ENCODE data around the gene TMEM184B.

TMEM184B gene

DNA sequence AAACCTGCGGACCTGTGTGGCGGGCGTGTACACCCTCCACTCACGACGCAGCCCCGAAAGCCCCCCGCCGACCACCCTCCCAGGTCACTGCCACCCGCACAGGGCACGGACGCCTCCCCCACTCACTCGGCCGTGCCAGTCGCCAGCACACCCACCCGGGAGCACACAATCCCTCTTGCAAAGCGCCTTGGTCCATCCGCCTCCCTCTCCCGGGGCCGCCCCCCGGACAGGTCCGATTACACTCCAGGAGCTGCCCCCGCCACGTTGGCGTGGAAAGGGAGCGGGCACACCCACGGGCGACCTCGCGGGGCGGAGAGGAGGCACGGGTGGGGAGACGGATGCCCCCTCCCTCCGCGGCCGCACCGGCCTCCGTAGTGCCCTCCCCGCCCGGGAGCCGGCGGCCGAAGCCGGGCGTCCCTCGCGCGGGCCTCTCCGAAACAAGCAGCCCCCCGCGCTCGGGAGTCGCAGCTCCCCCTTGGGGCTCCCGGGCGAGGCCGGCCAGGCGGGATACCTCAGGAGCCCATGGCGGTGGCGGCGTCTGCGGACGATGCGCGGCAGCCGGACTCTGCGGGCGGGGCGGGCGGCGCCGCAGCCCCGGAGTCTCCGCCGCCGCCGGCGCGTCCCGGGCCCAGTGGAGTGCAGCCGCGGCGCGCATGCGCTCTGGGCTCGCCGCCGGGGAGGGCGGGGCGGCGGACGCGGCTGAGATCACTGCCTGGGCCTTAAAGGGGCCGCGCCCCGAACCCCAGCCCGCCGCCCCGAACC lies at the start of gene TMEM184B:
Gene TMEM184B (minus strand): TSS at position 638 of the 762 bp plus-strand sequence. CDS start 25,049 bp downstream, outside the sequence.
- peak; percentile 50 to 61 for DNase-seq

DNA sequence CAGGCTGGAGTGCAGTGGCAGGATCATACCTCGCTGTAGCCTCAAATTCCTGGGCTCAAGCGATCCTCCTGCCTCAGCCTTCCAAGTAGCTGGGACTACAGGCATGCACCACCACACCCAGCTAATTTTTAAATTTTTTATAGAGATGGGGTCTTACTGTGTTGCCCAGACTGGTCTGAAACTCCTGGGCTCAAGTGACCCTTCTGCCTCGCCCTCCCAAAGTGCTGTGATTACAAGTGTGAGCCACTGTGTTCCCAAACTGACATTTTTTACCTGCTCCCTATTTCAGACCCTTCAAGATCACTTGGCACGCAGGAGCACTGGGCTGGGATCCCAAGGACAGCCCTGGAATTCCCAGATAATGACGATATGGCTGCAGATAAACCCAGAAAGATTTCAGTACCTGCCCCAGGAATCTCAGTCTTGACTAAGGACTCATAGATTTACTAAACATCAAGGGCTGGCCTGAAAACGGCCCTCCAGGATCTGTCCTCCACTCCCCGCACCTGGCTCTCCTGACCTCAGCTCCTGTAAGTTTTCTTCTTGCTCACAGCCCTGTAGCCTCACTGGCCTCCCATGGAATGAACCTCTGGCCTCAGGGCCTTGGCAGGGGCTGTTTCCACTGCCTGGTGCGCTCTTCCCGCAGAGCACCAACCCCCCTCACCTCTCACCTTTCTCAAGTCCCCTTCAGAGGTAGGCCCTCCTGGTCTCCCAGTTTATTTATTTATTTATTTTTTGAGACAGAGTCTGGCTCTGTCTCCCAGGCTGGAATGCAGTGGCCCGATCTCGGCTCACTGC lies 48.0 kb upstream of the TMEM184B start:
- no peak for DNase-seq

DNA sequence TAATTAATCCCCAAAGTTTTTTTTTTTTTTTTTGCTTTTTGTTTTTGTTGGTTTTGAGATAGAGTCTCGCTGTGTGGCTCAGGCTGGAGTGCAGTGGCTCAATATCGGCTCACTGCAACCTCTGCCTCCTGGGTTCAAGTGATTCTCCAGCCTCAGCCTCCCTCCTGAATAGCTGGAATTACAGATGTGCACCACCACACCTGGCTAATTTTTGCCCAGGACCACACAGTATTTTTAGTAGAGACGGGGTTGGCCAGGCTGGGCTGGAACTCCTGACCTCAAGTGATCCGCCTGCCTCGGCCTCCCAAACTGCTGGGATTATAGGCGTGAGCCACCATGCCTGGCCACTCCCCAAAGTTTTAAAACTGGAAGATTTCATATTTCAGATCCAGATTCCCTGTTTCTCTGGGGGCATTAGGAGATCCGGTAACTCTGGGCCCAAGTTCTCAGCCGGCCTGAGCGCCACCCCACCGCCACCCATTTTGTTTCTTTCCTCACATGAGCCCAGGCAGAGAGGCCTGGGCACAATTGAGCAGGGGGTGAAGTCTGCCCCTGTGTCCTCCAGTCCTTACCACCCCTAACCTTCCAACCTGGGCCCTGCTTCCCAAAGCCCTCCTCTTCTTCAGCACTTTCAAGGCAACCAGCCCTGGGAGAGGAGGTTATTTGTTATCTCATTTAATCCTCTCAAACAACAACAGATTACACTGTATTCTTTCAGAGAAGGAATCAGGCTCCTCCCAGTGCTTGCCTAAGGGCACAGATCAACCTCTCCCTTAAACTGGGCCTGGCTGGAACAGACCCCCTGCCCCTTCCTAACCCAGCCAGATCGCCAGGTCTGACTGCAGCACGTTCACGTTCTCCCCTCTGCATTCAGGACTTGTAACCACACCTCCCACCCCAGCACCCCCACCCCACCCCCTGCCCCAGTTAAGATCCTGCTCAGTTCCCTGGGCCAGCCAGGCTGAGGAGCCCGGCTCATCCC lies 46.3 kb upstream of the TMEM184B start:
- DNase-seq = no peak

DNA sequence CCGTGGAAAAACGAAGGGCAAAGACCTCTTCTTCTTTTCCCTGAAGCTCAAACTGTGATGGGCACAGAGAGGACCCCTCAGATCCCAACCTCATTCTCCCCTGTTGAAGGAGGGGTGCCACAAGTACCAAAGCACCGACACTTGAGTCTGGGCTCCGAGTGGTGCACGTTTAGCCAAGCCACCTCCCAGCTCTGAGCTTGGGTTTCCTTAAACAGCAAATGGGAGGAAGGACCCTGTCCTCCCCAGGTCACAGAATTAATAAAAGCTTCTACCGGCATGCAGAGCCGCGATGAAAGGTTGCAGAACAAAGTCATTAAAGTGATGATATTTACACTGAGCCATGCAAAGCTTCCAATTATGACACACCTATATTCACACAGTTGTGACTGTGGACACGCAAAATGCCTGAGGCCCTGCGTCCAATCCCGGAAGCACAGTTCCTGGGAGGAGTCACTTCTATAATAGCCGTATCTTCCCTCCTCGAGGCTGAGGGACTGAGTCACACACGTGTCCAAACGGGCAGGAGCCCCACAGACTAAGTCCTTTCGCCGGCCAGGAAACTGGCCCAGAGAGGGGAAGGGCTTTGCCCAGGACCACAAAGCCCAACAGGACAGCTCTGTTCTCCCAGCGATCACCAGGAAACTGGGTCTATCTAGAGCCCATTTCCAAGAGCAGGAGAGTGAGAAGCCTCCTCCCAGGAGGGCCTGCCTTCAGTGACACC lies 45.3 kb upstream of the TMEM184B start:
- DNase-seq = peak; percentile 59 to 63

DNA sequence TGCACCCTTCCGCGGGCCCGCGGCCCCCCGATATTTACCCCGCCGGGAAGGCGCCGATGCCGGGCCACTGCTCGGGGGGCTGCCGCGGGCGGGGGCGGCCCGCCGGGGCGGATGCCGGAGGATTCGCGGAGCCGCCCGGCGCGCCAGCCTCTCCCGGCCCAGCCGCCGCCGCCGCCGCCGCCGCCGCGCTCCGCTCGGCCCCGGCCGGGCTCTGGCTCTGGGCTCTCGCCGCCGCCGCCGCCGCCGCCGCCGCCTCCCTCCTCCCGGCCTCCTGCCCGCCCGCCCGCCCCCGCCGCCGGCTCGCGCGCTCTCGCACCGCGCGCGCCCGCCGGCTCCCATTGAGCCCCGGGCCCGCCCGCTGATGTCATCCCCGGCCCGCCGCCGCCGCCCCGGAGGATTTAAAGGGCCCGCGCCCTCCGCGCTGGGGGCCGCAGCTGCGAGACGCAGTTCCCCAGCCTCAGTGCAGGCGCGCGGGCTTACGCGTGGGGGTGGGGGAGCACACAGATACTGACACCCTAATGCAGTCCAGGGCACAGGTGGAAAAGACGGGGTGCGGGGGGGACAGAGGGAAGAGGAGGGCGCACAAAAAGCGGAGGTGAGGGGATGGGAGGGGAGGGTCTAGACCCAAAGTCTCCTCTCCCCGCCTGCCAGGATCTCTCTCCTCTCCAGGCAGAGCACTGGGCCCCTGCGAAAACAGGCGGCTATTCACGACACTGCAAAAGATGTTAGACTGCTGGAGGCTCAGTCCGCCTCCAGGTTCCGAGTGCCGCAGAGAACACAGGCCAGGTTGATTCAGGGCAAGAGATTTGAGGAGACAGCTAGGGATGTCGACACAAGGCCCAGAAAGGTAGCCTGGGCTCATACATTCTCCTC lies 44.5 kb upstream of the TMEM184B start, which contains the start of gene CSNK1E:
Gene CSNK1E (minus strand): TSS at position 312 of the 873 bp plus-strand sequence. CDS start 3,276 bp downstream, outside the sequence.
- DNase-seq = peak in 1 of 2 experiments; percentile 28

DNA sequence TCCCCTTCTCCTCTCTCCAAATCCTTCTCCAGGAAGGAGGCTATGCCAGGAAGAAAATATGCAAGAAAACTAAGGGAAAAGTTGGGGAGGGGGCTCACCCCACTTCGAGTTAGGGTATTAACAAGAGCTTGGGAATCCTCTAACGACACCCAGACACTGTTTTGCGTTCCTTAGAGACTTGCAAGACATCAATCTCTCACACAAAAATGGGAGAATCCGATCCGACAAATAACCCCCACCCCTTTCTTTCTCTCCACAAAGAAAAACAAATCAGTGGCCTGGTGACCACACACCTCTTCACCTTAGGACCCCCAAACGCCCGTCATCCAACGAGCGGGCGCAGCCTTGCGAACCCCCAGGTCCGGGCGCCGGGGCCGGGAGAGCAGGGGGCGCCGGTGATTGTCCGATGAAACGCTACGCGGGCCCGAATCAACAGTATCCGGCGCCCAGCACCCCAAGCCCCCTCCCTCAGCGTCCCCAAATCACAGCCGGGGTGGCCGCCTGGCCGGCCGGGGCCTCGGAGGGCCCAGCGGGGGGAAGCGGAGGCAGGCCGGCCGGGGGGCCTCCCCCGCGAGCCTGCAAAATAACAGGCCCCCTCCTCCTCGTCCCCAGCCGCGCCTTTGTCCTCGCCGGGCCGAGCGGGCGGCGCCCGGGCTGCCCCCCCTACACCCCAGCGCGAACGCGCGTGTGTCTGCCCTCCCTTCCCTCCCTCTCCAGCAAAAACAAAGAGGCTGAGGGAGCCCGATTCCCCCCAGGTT lies 43.7 kb upstream of the TMEM184B start:
- peak in 1 of 2 experiments; percentile 16 for DNase-seq

DNA sequence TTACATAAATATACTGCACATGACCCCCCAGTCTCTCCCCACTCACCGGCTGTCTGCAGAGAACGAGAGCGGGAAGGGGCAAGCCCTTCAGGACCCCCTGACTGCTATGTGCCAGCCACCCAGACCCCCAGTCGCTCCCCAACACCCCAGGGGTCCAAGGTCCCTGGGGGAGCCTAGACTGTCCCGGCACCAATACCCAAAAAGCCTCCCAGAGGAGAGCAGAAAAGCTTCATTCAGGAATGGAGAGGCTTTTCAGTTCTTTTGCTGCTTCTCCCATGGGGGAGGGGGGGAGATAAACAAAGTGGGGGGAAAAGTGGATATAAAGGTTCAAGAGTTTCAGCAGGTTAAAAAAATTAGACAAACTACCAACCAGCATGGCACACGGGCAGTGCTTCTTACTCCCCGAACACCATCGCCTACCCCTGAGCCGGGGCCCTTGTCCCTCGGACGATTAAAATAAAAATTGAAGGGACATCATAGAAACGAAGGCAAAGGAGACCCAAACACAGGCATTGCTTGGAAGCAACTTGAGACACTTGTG lies 43.1 kb upstream of the TMEM184B start:
- DNase-seq = peak in 1 of 2 experiments; percentile 38

DNA sequence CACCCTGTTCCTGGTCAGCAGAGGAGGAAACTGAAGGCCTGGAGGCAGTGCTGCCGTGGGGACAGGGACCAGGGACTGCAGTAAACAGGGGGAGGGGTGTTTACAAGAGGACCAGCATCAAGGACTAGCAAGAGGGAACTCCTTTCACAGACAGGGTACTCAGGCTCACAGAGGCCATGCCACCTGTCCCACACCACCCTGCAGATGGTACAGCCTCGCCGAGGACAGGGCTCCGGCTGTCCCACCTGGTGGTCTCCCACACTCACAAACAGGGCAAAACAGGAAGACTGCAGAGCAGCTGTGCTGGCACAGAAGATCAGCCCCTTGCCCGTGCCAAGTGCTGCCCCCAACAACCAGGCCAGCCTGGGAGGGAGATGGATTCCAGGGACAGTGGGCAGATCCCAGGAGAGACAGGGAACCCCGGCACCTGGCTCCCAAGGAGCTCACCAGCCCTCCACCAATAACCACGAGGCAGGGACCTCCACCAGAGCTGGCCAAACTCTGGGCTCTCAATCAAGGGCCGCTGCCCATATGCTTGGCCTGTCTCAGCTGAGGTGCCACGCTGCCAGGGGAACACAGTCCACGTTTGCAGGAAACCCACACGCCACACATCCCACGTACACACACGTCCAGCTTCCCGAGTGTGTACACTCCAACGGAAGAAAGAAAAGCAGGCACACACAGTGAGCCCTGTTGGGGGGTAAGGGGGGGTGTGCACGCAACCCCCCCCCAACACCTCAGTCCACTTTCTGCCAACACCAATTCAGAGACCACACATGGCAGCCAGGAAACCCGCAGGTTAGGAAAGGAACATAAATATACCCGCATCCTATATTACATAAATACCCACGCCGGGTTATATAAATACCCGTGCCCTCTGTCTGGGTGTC lies 42.4 kb upstream of the TMEM184B start:
- DNase-seq = peak in 1 of 2 experiments; percentile 6

DNA sequence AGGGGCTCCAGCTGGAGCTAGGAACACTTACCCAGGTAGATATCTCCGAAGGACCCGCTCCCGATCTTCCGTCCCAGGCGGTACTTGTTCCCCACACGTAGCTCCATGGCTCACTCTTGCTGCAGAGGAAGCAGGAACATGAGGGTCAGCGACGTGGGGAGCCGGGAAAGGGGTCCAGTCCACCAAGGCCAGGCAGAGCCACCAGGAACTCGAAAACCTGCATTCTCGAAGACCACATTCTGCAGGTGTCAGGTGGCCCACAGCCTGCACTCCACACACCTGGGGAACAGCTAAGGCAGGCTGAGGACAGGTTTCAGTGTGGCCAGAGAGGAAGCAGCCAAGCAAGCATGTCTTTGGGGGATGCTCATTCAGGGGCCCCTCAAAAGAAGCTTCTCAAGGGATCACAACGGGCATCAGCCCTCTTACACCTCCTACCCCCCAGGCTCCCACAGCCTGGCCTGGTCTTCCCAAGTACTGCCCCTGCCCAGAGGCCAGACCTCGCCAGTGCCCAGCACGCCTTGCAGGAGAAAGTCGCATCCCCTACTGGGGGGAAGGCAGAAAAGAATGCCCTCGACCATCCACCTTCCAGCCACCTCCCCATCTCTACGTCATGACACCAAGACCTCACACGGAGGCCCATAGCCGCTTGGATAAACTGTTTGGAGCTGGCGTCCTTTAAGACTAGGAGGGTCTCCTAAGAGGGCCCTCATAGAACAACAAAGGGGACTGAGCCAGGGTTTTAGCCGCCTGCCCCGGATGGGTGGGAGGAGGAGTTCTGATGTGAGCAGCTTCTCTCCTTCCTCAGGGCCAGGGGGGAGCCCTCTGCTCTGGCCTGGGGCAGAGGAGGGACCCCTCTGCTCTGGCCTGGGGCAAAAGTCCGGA lies 41.5 kb upstream of the TMEM184B start:
- DNase-seq = no peak

DNA sequence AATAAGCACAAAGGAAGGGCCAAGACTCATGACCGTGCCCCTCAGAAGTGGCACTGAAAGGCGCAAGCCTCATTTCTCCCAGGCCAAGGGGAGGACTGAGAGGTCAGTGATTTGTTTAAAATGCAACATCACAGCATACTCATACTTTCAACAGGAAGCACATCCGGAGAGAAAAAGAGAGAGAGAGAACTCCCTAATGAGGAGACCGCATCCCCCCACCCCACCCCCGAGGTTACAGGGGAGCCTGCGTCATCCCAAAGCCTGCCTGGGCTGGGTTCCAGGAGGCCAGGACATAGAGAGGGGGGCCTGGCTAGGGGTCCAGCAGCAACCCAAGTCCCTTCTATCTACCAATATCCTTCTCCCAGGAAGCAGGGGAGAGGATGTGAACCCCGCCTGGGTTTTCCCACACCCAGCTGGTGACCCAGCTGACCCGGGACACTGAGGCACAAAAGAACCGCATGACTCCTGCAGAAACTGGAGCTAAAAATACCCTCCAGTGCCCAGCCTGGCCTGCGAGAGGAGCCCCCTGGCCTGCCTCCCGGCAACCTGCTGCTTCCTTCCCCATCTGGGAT lies 40.7 kb upstream of the TMEM184B start:
- DNase-seq = no peak

DNA sequence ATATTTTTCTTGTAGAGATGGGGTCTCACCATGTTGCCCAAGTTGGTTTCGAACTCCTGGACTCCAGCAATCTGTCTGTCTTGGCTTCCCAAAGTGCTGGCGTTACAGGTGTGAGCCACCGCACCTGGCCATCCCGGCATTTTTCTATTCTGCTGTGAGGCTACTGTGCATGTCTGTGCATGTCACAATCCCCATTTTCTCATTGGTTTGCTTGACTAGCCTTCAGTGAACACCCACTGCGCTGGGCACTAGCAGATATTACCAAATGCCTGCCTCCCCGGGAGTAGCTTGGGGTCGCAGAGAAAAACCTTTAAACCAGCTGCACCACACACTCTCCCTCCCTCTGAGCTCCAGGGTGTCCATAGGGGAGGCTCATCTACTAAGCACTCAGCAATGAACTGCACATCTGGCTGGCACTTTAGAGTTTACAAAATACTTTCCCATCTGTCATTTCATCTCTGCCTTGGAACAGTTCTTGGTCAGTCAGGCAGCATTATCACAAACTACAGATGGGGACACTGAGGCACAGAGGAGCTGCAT lies 39.5 kb upstream of the TMEM184B start:
- no peak for DNase-seq

DNA sequence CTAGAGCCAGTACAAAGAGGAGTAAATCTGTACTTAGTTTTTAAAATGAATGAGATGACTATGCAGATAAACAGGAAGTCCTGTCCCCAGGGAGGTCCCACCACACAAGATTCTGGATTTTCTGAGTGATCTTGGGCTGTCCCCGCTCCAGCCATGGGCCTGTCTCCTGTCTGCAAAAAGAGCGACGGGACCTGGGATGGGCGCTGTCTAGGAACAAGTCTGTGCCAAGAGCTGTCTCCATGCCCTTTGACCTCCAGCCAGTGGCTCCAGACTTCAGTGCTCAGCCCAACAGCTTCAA lies 38.5 kb upstream of the TMEM184B start:
- no peak for DNase-seq

DNA sequence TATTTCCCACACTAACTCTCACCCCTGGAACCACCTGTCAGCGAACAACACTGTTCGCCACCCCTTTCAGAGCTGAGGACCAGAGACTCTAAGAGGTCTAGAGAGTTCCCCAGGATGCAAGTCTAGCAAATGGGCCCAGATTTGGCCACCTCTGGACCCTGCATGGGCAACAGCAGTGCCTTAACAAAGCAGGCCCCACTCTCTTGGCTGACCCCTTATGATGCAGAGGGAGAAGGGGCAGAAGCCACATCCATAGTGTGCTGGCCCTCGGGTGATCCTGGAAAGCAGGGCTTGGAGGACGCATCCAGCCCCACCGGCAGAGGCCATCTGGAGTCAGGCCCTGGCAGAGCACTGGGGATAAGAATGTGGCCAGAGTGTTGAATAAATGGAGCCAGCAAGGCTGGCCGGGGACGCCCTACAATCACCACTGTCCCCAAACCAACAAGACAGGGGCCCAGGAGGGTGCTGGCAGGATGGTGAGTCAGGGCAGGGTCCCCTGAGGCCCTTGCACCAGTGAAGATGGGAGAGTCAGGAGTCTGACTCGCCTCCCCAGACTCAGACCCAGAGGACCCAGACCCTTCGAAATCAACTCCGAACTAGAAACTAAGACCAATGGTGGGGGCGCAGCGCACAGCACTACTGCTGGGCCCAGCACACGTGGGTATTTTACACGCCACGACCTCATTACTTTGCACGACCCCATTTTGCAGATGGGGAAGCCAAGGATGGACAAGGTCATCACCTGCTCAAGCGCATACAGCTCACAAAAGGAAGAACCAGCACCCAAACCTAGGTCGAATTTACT lies 37.9 kb upstream of the TMEM184B start:
- no peak for DNase-seq

DNA sequence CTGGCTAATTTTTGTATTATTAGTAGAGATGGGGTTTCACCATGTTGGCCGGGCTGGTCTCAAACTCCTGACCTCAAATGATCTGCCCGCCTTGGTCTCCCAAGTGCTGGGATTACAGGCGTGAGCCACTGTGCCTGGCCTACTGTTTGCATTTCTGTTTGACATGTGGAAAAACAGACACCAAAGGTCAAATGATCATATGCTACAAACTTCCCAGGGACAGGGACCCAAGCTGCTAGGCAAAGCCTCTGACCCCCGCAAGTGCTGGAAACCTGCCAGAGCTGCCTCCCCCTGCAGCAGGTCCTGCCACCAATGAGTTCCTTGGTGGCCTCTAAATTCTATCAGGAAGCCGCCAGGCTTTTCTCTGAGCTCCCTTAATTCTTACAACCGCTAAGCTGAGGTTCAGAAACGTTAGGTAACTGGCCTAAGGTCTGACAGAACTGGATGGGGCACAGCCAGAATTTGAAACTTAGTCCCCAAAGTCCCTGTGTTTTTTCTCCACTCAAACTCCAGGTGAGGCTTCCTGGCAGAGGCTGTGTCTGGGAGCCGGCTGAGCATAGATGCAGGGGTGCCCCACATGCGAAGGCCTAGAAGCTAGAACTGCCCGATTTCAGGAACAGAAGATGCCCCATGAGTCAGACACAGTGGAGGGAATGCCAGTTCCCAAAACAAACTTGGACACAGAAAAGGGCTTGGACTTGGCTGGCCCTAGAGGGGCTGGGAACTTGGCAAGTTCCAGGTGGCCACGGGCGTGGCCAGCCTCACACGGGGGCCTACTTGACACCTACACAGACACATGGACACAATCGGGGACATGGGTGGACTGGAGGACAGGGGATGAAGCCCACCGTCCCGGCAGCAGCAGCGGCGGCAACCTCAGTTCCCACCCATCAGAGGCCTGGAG lies 37.1 kb upstream of the TMEM184B start:
- DNase-seq = no peak

DNA sequence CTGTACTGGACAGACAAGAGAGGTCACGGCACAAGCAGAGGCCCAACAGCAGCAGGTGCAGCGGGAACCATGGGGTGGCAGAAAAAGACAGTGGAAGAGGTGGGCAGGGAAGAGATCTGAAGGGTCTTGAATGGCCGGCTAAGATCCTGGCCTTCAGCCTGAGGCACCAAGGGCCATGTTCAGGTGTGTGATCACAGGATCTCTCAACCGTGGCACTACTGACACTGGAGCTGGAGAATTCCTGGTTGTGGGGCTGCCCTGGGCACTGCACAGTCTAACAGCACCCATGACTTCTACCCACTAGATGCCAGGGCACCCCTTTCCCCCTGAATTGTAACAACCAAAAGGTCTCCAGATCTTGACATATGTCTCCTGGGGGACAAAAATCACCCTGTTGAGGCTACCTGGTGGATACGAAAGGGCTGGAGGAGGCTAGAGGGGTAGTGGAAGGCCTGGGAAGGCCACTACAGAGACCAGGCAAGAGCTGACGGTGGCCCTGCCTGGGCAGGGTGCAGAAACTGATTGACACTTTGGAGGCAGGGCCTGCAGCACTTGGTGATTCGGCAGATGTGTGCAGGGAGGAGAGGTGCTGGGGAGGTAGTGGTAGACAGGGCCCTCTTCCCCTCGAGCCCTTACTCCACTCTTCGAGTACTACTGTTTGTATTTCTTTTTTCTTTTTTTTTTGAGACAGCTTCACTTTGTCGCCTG lies 36.1 kb upstream of the TMEM184B start:
- DNase-seq = no peak

Data from Kasumi-1 (cell line).